Loucy (cell line): ENCODE data around the gene UBAC2.

Experiments
- H2AFZ ChIP-seq: fragments of 200-600 bp; sonication (generic); 2 replicates; pipeline ENCODE4 v1.6.0; 2016; ENCODE audit warnings: antibody characterized with exemption, mild to moderate bottlenecking, low read length, moderate library complexity
- H3F3A ChIP-seq: fragments of 200-600 bp; 2 replicates; pipeline ENCODE4 v1.6.0; 2016; ENCODE audit warnings: antibody characterized with exemption, low read depth, mild to moderate bottlenecking
- H3K27me3 ChIP-seq: fragments of 200-600 bp; sonication (generic); 2 replicates; pipeline ENCODE4 v1.6.1; 2014; ENCODE audit warnings: low read length, mild to moderate bottlenecking; ENCODE audit not compliant: insufficient read depth, poor library complexity, severe bottlenecking
- H3K36me3 ChIP-seq: fragments of 200-600 bp; sonication (generic); 2 replicates; pipeline ENCODE4 v1.6.1; 2016; ENCODE audit warnings: low read length; ENCODE audit not compliant: insufficient read depth
- H3K4me1 ChIP-seq: fragments of 200-600 bp; sonication (generic); 2 replicates; pipeline ENCODE4 v1.5.1; 2014; ENCODE audit warnings: low read length, mild to moderate bottlenecking; ENCODE audit not compliant: insufficient read depth, poor library complexity, severe bottlenecking
- H3K4me2 ChIP-seq: fragments of 200-600 bp; sonication (generic); 2 replicates; pipeline ENCODE4 v1.6.0; 2014; ENCODE audit warnings: antibody characterized with exemption, low read length, low read depth, mild to moderate bottlenecking; ENCODE audit not compliant: poor library complexity, severe bottlenecking
- H3K4me3 ChIP-seq: fragments of 200-600 bp; sonication (generic); 2 replicates; pipeline ENCODE4 v1.5.1; 2014; ENCODE audit warnings: low read length, mild to moderate bottlenecking, mixed read lengths; ENCODE audit not compliant: poor library complexity, severe bottlenecking
- H3K79me2 ChIP-seq: fragments of 200-600 bp; sonication (generic); 2 replicates; pipeline ENCODE4 v1.6.1; 2014; ENCODE audit warnings: low read length; ENCODE audit not compliant: insufficient read depth
- H3K9ac ChIP-seq: fragments of 200-600 bp; sonication (generic); 2 replicates; pipeline ENCODE4 v1.6.0; 2014; ENCODE audit warnings: mild to moderate bottlenecking, low read depth, low read length, moderate library complexity; ENCODE audit not compliant: poor library complexity, severe bottlenecking
- H3K9me2 ChIP-seq: fragments of 200-600 bp; sonication (generic); replicated peaks from 2 replicates; pipeline ENCODE4 v1.6.1; 2016; ENCODE audit warnings: low read depth, low read length, mixed read lengths
- H3K9me3 ChIP-seq: fragments of 200-600 bp; sonication (generic); 2 replicates; pipeline ENCODE4 v1.6.1; 2014; ENCODE audit warnings: mild to moderate bottlenecking, antibody characterized with exemption, low read length, low read depth; ENCODE audit not compliant: insufficient read depth
- H4K20me1 ChIP-seq: fragments of 200-600 bp; sonication (generic); 2 replicates; pipeline ENCODE4 v1.6.0; 2014; ENCODE audit warnings: antibody characterized with exemption, low read length, mild to moderate bottlenecking; ENCODE audit not compliant: insufficient read depth, poor library complexity, severe bottlenecking
- EZH2phosphoT487 ChIP-seq: fragments of 200-600 bp; IDR thresholded peaks from 2 replicates; pipeline ENCODE4 v1.6.1; 2018; ENCODE audit warnings: antibody characterized with exemption, mild to moderate bottlenecking, moderate library complexity, borderline replicate concordance
- TF ChIP-seq, protein P1 (sequence below): fragments of 200-600 bp; sonication (generic); conservative IDR thresholded peaks from 2 replicates; pipeline ENCODE4 v1.5.1; 2014; ENCODE audit warnings: mild to moderate bottlenecking, antibody characterized with exemption, low read length

Gene UBAC2

DNA sequence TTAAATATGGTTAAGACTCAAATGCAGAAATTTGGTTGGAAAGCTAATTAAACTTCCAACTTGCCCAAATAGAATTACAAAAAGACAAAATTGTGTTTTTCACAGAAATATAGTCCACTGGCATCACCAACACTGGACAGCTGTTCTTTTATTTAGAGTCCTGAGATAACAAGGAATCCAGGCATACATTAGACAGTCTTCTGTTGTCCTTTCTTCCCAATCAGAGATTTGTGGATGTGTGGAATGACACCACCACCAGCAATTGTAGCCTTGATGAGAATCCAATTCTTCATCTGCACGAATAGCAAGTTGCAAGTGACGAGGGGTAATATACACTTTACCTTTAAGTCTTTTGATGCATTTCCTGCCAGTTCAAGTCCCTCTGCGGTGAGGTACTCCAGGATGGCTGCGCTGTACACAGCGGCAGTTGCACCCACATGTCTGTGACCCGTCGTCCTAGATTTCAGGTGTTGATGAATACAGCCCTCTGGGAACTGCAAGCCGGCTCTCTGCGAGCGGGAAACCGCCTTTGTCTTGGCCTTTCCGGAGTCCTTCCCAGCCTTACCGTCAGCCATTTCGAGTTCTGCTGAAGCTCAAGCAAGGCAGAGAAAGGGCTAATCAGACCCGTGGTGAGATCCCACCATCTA is 14.7 kb downstream of the UBAC2 start:
- Histone ChIP-seq H3K36me3 (no peaks in the 10 kb centered on the region; the same call in 1 of the 2 replicates), H2AFZ (peak overlapping the region; percentile 19), H3K9me2 (no peaks in the 10 kb centered on the region), H3K9me3 (no peaks in the 10 kb centered on the region), H3K4me2 (peak overlapping the region; percentile 69), H3K27me3 (no peaks in the 10 kb centered on the region), H3F3A (no peaks in the 10 kb centered on the region), H3K4me1 (peaks cover 60% of the 10 kb centered on the region), H3K79me2 (peaks cover 99% of the 10 kb centered on the region), H3K9ac (peak overlapping the region; percentile 71), H3K4me3 (peak overlapping the region; percentile 65), H4K20me1 (peaks cover 33% of the 10 kb centered on the region)
- TF ChIP-seq, protein P1, sequence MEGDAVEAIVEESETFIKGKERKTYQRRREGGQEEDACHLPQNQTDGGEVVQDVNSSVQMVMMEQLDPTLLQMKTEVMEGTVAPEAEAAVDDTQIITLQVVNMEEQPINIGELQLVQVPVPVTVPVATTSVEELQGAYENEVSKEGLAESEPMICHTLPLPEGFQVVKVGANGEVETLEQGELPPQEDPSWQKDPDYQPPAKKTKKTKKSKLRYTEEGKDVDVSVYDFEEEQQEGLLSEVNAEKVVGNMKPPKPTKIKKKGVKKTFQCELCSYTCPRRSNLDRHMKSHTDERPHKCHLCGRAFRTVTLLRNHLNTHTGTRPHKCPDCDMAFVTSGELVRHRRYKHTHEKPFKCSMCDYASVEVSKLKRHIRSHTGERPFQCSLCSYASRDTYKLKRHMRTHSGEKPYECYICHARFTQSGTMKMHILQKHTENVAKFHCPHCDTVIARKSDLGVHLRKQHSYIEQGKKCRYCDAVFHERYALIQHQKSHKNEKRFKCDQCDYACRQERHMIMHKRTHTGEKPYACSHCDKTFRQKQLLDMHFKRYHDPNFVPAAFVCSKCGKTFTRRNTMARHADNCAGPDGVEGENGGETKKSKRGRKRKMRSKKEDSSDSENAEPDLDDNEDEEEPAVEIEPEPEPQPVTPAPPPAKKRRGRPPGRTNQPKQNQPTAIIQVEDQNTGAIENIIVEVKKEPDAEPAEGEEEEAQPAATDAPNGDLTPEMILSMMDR: no peak
- no peak for TF ChIP-seq EZH2phosphoT487

DNA sequence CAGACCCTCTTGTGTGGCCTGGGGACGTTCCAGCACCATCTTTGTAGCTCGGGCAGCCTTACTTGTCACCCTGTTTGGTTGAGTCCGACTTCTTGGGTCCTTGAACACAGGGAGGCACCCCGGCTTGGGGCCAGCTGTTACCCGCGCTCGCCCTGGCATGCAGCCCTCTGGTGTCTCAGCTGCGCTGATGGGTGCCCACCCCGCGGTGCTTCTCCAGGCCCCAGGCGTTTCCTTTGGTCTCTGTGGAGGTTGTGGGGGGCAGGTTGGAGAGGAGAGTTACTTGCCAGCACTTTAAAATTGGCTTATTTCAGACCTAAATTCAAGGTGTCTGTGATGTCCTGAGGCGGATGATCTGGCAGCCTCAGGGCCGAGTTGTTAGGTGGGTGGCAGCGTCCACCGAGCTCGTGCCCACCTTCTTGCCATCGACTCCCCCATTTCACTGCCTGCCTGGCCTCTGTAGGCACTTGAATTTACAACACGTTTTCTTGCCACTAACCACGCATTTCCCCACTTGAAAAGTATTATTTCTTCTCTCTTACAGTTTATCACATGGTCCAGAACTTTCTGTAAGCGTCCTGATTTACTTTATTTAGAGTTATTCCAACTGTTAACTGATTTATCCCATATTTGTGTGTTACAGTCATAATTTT is 16.9 kb downstream of the UBAC2 start:
- Histone ChIP-seq H2AFZ (no peak overlapping the region), H3K79me2 (peaks cover 100% of the 10 kb centered on the region), H3F3A (no peaks in the 10 kb centered on the region), H4K20me1 (peaks cover 27% of the 10 kb centered on the region), H3K4me3 (peak overlapping the region; percentile 21), H3K36me3 (peaks cover 8% of the 10 kb centered on the region; the same call in 1 of the 2 replicates), H3K9ac (peak overlapping the region; percentile 59), H3K4me2 (peak overlapping the region; percentile 61), H3K9me3 (peaks cover 2% of the 10 kb centered on the region; the same call in 1 of the 2 replicates), H3K9me2 (no peaks in the 10 kb centered on the region), H3K27me3 (no peaks in the 10 kb centered on the region), H3K4me1 (peaks cover 80% of the 10 kb centered on the region)
- TF ChIP-seq, protein P1: no peak
- no peak for TF ChIP-seq EZH2phosphoT487

DNA sequence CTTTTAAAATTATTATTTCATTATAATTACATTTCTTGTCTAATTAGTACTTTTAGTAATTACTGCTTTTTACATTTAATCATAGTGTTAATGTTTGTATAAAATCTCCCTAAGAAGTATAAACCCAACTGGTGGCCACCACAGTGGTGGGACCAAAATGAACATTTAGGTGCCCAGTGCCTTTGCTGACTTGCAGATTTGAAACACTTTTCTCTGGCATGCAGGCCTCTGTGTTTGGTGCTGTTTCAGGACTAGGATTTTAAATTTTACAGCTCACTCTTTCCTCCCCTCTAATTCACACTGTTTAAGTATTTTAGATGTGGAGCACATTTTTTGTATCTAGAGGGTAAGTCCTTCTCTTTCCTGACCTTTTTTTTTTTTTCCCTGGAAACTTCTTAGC is 17.5 kb downstream of the UBAC2 start:
- Histone ChIP-seq H3K36me3 (peaks cover 8% of the 10 kb centered on the region; the same call in 1 of the 2 replicates), H3K4me3 (peak overlapping the region; percentile 23), H3K4me1 (peaks cover 80% of the 10 kb centered on the region), H3K79me2 (peaks cover 100% of the 10 kb centered on the region), H3F3A (no peaks in the 10 kb centered on the region), H3K4me2 (peak overlapping the region; percentile 61), H3K9me2 (no peaks in the 10 kb centered on the region), H3K9me3 (peaks cover 5% of the 10 kb centered on the region), H4K20me1 (peaks cover 27% of the 10 kb centered on the region), H3K27me3 (no peaks in the 10 kb centered on the region), H3K9ac (peak overlapping the region; percentile 59), H2AFZ (no peak overlapping the region)
- no peak for TF ChIP-seq EZH2phosphoT487
- TF ChIP-seq, protein P1: no peak
